GM21576 (cell line): ENCODE data around the gene SLC12A9.
"Not testable (repeated sequence)": the region's sequence is repeated elsewhere in the genome, so short reads cannot be mapped to it uniquely, and the experiment has no call there.

Source experiments
- ATAC-seq: cut with Tn5 transposase; IDR thresholded peaks from one replicate; pipeline ENCODE4 v1.9.1; 2021; ENCODE audit warnings: mild to moderate bottlenecking, moderate library complexity; ENCODE audit not compliant: unreplicated experiment

Gene SLC12A9

DNA sequence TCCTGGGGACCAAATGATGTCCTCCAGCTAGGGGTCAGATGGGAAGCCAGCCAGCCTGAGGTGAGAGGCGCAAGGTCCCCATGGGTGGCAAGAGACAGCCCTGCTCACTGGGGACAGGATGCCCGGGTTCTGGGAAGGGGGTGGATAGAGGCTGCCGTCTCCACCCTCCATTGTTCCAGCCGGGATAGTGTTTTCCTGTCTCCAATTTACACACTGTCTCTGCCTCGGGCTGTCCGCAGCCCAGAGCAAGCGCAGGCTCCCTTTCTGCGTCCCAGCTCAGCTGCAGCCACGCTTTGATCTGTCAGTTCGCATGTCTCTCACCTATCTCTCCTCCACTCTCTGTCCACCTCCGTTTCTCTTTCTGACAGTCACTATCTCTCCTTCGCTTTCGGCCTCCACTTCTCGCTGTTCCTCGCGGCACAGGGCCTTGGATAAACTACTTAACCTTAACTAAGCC is 27.3 kb upstream of the SLC12A9 start:
- ATAC-seq = no peak

DNA sequence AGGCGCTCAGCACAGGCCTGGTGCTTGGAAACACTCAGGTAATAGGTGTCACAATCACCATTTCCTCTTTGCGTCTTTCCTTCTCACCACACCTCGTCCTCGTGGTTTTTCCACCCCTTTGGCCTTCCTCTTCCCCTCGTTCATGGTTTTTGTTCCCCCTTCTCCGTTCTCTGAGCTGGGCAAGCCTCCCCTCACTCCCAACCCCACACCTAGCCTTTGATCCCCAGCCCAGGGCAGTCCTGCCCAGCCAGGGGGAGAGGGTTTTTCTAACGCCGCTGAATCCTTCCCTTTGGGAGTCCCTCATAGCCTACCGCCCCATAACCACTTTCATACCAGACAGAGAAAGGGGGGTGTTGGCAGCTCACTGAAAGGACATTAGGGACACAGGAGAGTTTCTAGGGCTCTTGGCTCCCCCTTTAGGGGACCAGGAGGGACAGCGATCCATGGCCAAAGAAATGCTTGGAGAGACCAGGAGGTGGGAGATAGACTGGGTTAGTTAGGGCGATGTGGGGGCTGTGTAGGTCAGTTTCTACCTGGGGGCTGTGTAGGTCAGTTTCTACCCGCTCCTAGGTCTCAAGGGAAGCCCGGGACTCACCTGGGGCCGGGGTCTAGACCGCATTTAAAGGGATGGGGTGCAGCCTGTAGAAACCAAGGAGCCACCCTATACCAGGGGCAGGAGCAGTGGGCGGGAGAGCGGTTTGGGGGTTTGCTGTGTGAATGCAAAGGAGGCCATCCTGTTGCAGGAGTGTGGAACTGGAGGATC is 26.6 kb upstream of the SLC12A9 start:
- no peak for ATAC-seq

DNA sequence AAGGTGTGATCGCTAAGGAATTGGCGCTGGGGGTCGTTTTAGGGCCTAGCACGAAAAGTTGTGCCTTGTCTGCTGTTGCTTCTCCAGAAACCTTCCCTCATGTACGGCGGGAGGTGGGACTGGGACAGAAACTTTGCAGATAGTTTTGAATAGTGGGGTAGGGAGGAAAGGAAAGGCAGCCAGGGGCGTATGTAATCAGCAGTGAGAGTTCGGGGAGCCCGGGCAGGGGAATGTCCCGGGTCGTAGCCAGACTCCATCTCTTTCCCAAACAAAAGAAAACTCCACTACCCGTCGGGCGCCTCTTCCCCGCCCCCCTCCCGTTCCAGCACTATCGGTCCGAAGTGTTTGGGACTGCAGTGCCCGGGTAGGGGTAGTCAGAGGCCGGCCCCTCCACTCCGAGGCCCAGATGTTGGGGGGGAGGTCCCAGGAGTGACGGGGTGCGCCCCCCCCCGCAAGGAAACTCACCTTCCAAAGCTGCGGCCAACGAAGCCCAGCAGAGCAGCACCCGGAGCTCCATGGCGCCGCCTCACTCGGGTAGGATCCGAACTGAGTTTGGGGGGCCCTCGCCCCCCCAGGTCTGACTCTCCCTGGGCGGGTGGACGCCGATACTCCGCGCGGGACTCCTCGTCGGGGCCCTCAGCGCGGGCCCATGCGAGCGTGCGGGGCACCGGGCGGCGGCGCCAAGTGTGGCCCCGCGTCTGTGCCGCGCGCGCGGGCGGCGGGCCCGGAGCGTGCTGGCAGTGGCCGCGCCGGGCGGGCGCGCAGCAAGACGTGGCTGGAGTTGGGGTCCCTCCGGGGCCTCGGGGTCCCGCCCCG is 25.8 kb upstream of the SLC12A9 start:
- ATAC-seq = no peak

DNA sequence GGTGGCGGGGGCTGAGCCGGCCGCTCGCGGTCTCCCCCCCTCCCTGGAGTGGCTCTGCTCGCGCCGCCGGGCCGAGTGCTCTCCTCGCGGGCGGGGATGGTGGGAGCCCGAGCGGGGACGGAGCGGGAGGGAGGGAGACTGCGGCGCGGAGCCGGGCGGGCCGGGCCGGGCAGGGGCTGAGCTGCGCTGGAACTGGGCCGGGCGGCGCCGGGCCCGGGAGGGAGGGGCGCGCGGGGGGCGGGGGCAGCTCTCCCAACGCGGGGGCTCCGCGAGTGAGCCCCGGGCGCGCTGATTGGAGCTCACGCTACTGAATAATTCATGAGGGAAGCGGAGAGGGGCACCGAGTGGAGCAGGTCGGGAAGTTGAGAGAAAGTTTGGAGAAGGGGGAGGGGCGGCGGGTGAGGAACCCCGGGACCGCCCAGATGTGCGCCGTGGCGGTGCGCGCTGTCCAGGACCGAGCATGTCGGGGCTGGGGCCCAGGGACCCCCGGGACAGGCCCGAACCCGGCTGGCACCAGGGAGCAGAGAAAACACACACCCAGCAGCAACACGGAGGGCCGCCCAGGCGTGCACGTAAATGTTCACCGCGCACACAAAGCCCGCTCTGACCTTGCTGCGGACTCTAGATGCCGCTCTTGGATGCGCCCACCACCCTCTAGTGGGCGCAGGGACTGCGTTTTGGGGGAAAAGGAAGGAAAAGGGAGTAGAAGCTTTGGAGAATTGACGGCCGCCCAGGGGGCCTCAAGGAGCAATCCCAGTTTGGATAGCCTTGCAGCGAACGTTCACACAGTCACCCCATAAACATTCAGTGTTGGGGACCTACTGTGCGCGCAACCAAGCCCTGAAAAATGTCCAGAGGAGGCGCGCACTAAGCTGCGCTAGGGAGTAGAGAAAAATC is 24.9 kb upstream of the SLC12A9 start, which contains the start of gene EPHB4:
EPHB4 (minus strand) TSS at position 194 of the 897 bp plus-strand sequence. CDS start 493 bp downstream, outside the sequence.
- ATAC-seq = no peak

DNA sequence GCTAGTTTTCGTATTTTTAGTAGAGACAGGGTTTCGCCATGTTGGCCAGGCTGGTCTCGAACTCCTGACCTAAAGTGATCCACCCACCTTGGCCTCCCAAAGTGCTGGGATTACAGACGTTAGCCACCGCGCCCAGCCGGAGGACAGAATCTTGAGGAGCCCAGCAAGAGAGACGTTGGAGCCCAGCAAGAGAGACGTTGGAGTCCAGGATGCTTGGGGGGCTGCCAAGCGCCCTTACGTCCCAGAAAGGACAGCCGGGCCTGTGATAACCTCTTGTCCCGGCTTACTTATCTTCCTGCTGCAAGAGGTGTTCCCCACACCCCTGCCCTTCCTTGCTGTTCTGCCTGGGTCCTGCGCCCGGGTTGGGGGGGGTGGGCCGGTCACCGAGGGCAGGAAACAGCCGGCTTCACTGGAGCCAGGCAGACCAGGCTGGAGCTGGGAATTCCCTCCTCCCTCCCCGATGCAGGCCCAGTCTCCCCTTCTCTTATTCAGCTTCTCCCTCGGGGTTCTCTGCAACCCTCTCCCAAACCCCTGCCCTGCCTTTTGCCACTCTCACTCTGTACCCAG is 23.3 kb upstream of the SLC12A9 start:
- no peak for ATAC-seq

DNA sequence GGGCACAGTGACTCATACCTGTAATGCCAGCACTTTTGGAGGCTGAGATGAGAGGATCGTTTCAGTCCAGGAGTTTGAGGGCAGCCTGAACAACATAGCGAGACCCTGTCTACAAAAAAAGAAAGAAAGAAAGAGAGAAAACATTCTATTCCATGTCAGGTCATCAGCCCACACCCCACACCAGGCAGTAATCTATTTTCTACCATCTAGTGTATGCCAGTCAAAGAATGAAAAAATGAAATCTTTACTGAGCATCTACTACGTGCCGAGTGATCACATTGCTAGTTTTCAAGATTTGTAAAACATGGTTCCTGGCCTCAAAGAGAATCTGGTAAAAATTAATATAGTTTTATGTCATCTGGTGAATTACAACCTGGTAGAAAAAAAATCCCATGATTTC is 22.1 kb upstream of the SLC12A9 start:
- no peak for ATAC-seq

DNA sequence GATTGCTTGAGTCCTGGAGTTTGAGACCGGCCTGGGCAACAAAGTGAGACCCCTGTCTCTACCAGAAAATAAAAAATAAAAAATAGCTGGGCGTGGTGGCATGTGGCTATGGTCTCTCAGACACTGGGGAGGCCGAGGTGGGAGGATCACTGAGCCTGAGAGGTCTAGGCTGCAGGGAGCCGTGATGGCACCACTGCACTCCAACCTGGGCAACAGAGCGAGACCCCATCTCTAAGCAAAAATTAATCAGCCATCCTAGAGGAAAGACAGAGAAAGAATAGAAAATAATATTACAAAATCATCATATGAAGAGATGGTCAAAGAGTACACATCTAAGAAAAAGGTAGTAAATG is 20.3 kb upstream of the SLC12A9 start:
- ATAC-seq = no peak

DNA sequence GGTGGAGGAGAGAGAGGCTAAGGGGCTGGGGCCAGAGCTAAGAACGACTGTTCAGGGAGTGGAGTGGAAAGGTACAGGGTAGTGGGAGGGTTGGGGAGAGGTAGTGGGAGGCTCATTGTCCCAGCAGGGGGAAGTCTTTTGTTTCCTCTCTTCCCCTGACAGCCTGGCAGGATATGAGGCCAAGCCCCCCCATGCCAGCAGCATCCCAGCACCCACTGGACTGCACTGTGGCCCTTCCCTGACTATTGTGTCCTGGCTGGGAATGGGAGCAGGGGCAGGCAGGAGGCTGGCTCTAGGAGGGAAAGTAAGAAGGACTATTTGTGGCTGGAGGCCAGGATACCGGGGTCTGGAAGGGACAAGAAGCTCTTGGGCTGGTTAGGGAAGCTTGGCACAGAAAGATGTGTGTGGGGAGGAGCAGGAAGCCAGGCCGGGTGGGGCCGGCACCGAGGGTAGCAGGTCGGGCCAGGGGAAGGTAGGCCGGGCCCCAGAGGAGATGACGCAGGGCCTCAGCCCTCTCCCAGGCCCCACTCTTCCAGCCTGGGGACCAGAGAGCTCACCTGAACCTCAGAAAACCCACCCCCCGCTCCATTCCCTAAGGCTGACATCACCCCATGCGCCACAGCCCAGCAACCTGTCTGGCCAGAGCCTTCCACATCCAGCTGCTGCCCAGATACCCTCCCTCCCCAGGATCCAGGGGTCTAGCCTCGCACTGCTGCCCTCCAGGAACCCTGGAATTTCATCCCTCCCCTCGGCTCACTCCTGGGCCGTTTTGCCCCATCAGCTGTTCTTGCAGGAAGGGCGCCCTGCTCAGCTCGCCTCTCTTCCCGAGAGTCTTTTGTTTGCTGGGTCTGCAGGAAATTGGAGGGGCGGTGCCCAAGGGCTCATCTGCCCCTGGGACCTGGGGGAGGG is 16.4 kb upstream of the SLC12A9 start:
- no peak for ATAC-seq

DNA sequence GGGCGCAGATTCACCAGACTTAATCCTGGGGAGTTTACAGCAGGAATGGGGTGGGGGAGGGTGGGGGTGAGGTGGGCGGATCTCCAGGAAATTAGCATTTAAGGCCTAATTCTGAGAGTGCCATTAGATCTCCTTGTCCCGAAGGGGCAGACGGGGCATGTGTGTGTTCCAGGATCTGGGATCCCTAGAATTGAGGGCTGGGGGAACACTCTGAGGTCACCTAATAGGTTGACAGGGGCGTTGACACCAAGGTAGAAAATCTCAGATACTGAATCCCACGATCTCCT is 15.8 kb upstream of the SLC12A9 start:
- ATAC-seq = no peak

DNA sequence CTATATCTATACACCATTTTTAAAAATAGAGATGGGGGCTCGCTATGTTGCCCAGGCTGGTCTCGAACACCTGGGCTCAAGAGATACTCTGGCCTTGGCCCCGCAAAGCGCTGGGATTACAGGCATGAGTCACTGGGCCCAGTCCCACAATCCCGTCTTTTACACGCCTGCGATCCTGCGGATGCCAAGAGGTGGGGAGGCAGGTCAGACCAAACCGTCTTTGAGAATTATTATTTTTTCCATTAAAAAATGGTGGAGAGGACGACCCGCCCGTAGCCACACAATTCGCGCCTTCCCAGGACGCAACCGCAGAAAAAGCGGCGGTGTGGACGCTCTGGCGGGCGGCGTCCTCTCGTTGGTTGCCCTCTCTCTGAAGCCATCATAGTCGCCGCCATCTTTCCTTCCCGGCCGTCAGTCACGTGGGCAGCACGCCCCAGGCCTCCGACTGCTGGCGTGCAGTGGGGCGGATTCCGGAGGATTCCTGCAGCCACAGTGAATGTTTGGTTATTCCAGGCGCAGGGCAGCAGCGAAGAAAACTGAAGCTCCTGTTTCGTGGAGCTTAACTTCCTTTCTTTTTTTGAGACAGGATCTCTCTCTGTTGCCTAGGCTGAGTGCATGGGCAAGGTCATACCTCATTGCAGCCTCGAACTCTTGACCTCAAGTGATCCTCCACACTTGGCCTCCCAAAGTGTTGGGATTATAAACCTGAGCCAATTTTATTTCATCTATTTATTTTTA is 15.2 kb upstream of the SLC12A9 start:
- ATAC-seq = peak; percentile 71

DNA sequence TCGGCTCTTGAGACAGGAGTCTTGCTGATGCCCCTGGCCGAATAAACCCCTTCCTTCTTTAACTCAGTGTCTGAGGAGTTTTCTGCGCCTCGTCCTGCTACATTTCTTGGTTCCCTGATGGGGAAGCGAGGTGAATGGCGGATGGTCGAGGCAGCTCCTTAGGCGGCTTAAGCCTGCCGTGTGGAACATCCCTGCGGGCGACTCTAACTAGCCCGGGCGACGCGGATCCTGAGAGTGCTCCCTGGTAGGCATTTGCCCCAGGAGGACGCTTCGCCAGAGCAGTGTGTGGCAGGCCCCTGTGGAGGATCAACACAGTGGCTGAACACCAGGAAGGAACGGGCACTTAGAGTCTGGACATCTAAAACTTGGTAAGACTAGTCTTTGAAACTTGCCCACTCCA is 13.2 kb upstream of the SLC12A9 start:
- ATAC-seq = no peak

DNA sequence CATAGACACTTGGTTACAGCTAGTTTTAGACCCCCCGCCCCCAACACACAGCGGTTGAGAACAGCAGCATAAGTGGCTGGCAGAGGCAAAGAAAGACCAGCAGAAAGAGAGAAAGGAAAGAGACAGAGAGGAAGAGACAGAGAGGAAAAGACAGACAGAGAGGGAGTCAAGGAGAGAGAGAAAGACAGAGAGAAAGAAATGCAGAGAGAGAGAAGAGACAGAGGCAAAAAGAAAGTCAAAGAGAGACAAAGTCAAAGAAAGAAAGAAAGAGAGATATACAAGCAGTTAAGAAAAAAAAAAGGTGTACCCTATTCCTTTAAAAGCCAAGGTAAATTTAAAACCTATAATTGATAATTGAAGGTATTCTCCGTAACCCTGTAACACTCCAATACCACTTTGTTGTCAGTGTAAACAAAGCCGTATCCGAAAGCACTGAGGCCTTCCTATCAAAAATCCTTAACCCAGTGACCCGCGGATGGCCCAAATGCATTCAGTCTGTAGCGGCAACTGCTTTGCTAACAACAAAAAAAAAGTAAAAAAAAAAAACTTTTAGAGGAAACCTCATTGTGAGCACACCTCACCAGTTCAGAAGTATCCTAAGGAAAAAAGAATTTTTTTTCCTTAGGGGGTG is 11.9 kb upstream of the SLC12A9 start:
- no peak for ATAC-seq

DNA sequence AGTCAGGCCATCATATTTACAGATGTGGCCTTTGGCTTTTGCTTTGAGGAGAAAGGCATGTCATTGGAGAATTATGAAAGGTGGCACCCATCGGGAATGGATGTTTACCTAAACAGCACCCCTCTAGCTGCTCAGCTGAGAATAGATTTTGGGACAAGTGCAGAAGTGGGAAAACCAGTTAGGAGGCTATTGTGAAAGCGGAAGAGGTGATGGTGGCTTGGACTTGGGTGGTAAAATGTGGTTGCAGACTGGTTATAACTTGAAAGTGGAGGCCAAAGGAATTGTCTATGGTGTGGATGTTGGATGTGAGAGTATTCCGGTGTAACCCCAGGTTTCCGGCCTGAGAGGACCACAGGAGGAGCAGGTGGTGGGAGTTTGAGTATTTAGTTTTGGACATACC is 5.2 kb upstream of the SLC12A9 start:
- no peak for ATAC-seq

DNA sequence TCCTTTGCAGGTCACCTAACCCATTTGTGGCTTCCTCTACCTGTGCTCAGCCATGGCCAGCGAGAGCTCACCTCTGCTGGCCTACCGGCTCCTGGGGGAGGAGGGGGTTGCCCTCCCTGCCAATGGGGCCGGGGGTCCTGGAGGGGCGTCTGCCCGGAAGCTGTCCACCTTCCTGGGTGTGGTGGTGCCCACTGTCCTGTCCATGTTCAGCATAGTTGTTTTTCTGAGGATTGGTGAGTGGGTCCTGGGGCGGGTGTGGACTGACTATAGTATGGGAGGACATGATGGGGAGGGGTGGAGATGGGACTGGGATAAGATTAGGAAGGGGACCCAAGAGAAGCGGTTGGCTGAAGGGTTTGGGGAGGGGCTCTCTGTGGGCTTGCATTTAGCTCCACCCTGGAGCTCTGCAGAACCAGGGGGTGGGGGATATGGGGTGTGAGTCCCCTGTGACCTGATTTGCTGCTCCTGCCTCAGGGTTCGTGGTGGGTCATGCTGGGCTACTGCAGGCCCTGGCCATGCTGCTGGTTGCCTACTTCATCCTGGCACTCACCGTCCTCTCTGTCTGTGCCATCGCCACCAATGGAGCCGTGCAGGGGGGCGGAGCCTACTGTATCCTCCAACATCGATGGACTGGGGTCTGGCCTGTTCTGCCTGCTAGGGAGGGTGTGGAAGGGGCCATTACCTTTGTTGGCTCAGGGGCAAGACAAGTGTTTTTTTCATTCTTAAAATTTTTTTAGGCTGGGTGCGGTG is 1.8 kb downstream of the SLC12A9 start:
- ATAC-seq = no peak

DNA sequence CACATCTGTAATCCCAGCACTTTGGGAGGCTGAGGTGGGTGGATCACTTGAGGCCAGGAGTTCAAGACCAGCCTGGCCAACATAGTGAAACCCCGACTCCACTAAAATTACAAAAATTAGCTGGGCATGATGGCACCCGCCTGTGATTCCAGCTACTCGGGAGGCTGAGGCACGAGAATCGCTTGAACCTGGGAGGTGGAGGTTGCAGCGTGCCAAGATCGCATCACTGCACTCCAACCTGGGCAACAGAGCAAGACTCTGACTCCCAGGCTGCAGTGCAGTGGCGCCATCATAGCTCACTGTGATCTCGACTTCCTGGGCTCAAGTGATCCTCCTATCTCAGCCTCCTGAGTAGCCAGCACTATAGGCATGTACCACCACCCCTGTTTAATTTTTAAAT is 2.4 kb downstream of the SLC12A9 start:
- not testable (repeated sequence) for ATAC-seq

DNA sequence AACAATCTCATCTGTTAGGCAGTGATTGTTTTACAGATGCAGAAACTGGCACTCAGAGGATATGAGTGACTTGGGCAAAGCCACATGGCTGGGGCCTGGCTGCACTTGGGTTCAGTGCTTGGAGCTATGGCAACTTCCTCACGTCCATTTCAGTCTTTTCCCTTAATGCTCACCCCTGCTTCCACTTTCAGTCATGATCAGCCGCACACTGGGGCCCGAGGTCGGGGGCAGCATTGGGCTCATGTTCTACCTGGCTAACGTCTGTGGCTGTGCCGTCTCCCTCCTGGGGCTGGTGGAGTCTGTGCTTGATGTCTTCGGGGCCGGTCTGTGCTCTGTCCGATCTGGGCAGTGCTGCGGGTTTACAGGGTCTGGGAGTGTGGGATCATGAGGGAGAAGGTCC is 3.0 kb downstream of the SLC12A9 start:
- ATAC-seq = no peak

DNA sequence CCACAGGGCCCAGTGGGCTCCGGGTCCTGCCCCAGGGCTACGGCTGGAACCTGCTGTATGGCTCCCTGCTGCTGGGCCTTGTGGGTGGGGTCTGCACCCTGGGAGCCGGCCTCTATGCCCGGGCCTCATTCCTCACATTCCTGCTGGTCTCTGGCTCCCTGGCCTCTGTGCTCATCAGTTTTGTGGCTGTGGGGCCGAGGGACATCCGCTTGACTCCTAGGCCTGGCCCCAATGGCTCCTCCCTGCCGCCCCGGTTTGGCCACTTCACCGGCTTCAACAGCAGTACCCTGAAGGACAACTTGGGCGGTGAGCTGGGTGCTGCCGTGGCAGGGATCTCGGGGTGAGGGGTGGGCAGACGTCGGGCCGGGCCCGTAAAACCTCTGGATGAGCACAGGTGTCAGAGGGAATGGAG is 4.4 kb downstream of the SLC12A9 start:
- no peak for ATAC-seq

DNA sequence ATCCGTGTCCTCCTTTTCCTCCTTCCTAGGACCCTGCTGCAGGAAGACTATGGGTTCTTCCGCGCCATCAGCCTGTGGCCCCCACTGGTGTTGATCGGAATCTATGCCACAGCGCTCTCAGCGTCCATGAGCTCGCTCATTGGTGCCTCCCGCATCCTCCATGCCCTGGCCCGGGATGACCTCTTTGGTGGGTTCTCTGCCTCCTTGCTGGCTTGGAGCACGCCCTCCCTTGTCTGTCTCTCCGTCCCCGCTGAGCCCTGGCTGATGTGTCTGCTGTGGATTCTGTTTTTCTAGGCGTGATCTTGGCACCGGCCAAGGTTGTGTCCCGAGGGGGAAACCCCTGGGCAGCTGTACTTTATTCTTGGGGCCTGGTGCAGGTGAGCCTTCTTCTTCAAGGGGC is 7.3 kb downstream of the SLC12A9 start:
- ATAC-seq = no peak
